GM21786 (cell line): ENCODE measurements around the gene SMIM35.
"Not testable (repeated sequence)": the region's sequence is repeated elsewhere in the genome, so short reads cannot be mapped to it uniquely, and the experiment has no call there.

Experiments
- ATAC-seq: cut with Tn5 transposase; IDR thresholded peaks from one replicate; pipeline ENCODE4 v1.9.1; 2021; ENCODE audit not compliant: unreplicated experiment

Gene SMIM35

GRCh38 chr11:118082880-118083552 is 3.7 kb downstream of the SMIM35 start:
- no peak for ATAC-seq

- no peak for ATAC-seq
Measured at GRCh38 chr11:118081241-118081958, 5.4 kb downstream of the SMIM35 start.

GRCh38 chr11:118080296-118080695 is 6.5 kb downstream of the SMIM35 start:
- ATAC-seq, result no peak

GRCh38 chr11:118079491-118079890 is 7.3 kb downstream of the SMIM35 start:
- no peak for ATAC-seq

GRCh38 chr11:118078911-118079411 is 7.8 kb downstream of the SMIM35 start:
- ATAC-seq, result no peak

- ATAC-seq, result no peak
Measured at GRCh38 chr11:118076754-118077281, 9.9 kb downstream of the SMIM35 start, which contains the start of gene TMPRSS4. TSS of gene TMPRSS4 (plus strand) at chr11:118077078. CDS start at chr11:118077303, 225 bp downstream.

GRCh38 chr11:118074785-118075184 is 12.0 kb downstream of the SMIM35 start:
- no peak for ATAC-seq

- ATAC-seq, result no peak
Measured at GRCh38 chr11:118074091-118074685, 12.6 kb downstream of the SMIM35 start.

GRCh38 chr11:118073554-118073953 is 13.2 kb downstream of the SMIM35 start:
- no peak for ATAC-seq

- no peak for ATAC-seq
Measured at GRCh38 chr11:118071416-118072030, 15.2 kb downstream of the SMIM35 start.

GRCh38 chr11:118068945-118069612 is 17.7 kb downstream of the SMIM35 start:
- ATAC-seq, result no peak

GRCh38 chr11:118068206-118068944 is 18.4 kb downstream of the SMIM35 start:
- ATAC-seq, result no peak

GRCh38 chr11:118067006-118067405 is 19.8 kb downstream of the SMIM35 start:
- no peak for ATAC-seq

GRCh38 chr11:118065384-118065783 is 21.4 kb downstream of the SMIM35 start:
- ATAC-seq, result no peak

- ATAC-seq, result no peak
Measured at GRCh38 chr11:118064956-118065355, 21.8 kb downstream of the SMIM35 start.

- not testable (repeated sequence) for ATAC-seq
Measured at GRCh38 chr11:118062631-118063030, 24.1 kb downstream of the SMIM35 start.

GRCh38 chr11:118062181-118062580 is 24.6 kb downstream of the SMIM35 start:
- not testable (repeated sequence) for ATAC-seq

GRCh38 chr11:118061586-118062125 is 25.1 kb downstream of the SMIM35 start:
- ATAC-seq, result no peak

GRCh38 chr11:118060869-118061268 is 25.9 kb downstream of the SMIM35 start:
- ATAC-seq, result no peak
